ENCODE measurements around the gene DOCK2.

The DOCK2 gene

GRCh38 chr5:170126061-170126460, 489.0 kb downstream of the DOCK2 start:
- no peak for DNase-seq (ENCODE audit: low read depth)

GRCh38 chr5:170126626-170127025, 489.6 kb downstream of the DOCK2 start:
- DNase-seq (ENCODE audit: low read depth): no peak

- no peak for DNase-seq (ENCODE audit: low read depth)
Measured at GRCh38 chr5:170131235-170131634, 494.2 kb downstream of the DOCK2 start.

DNA sequence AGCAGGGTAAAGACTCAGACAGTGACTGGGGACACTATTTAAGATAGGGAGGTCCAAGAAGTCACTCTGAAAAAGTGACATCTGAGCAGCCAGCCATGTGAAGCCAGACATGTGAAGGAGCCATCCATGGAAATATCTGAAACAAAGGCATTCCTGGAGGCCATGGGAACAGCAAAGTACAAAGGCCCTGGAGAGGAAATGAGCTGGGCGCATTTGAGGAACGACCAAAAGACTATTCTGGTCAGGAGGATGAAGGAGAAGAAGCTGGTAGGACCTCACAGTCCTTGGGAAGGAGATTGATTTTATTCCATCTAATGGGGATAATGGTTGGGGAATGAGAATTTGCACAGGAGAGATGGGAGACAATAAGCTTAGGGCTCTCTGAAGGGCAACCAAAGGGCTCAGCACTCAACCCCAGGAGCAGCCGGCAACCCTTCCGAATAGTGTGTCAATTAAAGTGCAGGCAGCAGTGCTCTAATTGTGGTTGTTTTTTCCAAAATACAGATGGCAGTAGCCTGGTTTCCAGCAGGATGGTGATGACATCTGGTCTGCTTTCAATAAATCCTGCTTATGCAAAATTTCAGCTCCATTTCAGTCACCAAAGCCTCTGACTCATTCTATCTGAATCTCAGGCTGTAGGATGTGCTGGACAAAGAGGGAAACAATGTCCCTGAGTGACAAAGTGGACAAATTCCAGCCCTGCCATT, 495.3 kb downstream of the DOCK2 start:
- no peak for DNase-seq (ENCODE audit: low read depth)

Data from stimulated activated CD8-positive, alpha-beta memory T cell treated with anti-CD3 and anti-CD28 coated beads, Interleukin-15, amount 100 ng/mL, for 24 hours (primary cell).